HG03280 (cell line): ENCODE results near the gene NATD1.
"Not testable (repeated sequence)": the region's sequence is repeated elsewhere in the genome, so short reads cannot be mapped to it uniquely, and the experiment has no call there.

Source experiments
- ATAC-seq: cut with Tn5 transposase; IDR thresholded peaks from one replicate; pipeline ENCODE4 v1.9.1; 2021; ENCODE audit warnings: mild to moderate bottlenecking, moderate library complexity; ENCODE audit not compliant: unreplicated experiment

Gene NATD1

GRCh38 chr17:21247552-21248258, 5.5 kb downstream of the NATD1 start:
- ATAC-seq: no peak

GRCh38 chr17:21246698-21247097, 6.5 kb downstream of the NATD1 start:
- no peak for ATAC-seq

GRCh38 chr17:21245639-21246084, 7.5 kb downstream of the NATD1 start:
- ATAC-seq: no peak

GRCh38 chr17:21243516-21244303, 9.5 kb downstream of the NATD1 start:
- no peak for ATAC-seq

- no peak for ATAC-seq
These were observed 10.3 kb downstream of the NATD1 start for GRCh38 chr17:21242780-21243515.

- ATAC-seq: no peak
These were observed 11.0 kb downstream of the NATD1 start for GRCh38 chr17:21242026-21242697.

GRCh38 chr17:21241564-21241963, 11.6 kb downstream of the NATD1 start:
- no peak for ATAC-seq

- ATAC-seq: no peak
These were observed 12.7 kb downstream of the NATD1 start for GRCh38 chr17:21240369-21241055.

GRCh38 chr17:21239680-21240368, 13.4 kb downstream of the NATD1 start:
- ATAC-seq: no peak

- no peak for ATAC-seq
These were observed 17.3 kb downstream of the NATD1 start for GRCh38 chr17:21235921-21236320.

- no peak for ATAC-seq
These were observed 19.4 kb downstream of the NATD1 start for GRCh38 chr17:21233581-21234347.

GRCh38 chr17:21232033-21232749, 21.0 kb downstream of the NATD1 start:
- ATAC-seq: no peak

- no peak for ATAC-seq
These were observed 21.7 kb downstream of the NATD1 start for GRCh38 chr17:21231533-21231932.

- ATAC-seq: no peak
These were observed 24.4 kb downstream of the NATD1 start for GRCh38 chr17:21228845-21229244.

- ATAC-seq: no peak
These were observed 25.1 kb downstream of the NATD1 start for GRCh38 chr17:21228111-21228510.

- ATAC-seq: not testable (repeated sequence)
These were observed 25.9 kb downstream of the NATD1 start for GRCh38 chr17:21227277-21227676.

GRCh38 chr17:21223086-21223485, 30.1 kb downstream of the NATD1 start:
- ATAC-seq: no peak

- ATAC-seq: no peak
These were observed 34.3 kb downstream of the NATD1 start for GRCh38 chr17:21218831-21219380.
